GM23338 (cell line): ENCODE measurements around the gene CCSER2. TPM values are rescaled to one million over a fixed set of nuclear protein-coding genes. Genes with fewer than 3 reads are reported as not detected.
A peak's percentile ranks its signal among the peaks of the same experiment; 100 is the strongest.

Source experiments
- ATAC-seq: fragments of 200-7000 bp; cut with Tn5 transposase; 3 replicates; pipeline ENCODE4 v1.9.1; 2020
- DNase-seq: peaks from one replicate; pipeline ENCODE4 v3.0.0-alpha.2; 2015; ENCODE audit warnings: low spot score
- H2AFZ ChIP-seq: fragments of 200-600 bp; sonication (generic); 2 replicates; pipeline ENCODE4 v1.8.0; 2016; ENCODE audit warnings: antibody characterized with exemption, mild to moderate bottlenecking, moderate library complexity
- H3F3A ChIP-seq: fragments of 200-600 bp; sonication (generic); replicated peaks from 2 replicates; pipeline ENCODE4 v1.8.0; 2017; ENCODE audit warnings: antibody characterized with exemption, mixed run types, low read depth
- H3K27ac ChIP-seq: fragments of 200-600 bp; sonication (generic); 2 replicates; pipeline ENCODE4 v1.6.1; 2016; ENCODE audit warnings: low read depth
- H3K27me3 ChIP-seq: fragments of 200-600 bp; sonication (generic); 2 replicates; pipeline ENCODE4 v1.8.0; 2016; ENCODE audit warnings: mild to moderate bottlenecking, mixed run types, moderate library complexity; ENCODE audit not compliant: insufficient read depth
- H3K36me3 ChIP-seq: fragments of 200-600 bp; sonication (generic); 2 replicates; pipeline ENCODE4 v1.8.0; 2016; ENCODE audit warnings: mild to moderate bottlenecking; ENCODE audit not compliant: insufficient read depth
- H3K4me1 ChIP-seq: fragments of 200-600 bp; sonication (generic); 2 replicates; pipeline ENCODE4 v1.8.0; 2016; ENCODE audit warnings: mild to moderate bottlenecking, moderate library complexity; ENCODE audit not compliant: insufficient read depth
- H3K4me2 ChIP-seq: fragments of 200-600 bp; sonication (generic); 2 replicates; pipeline ENCODE4 v1.7.1; 2017; ENCODE audit warnings: mixed run types
- H3K4me3 ChIP-seq: fragments of 200-600 bp; sonication (generic); 2 replicates; pipeline ENCODE4 v1.6.1; 2016; ENCODE audit warnings: mixed run types
- H3K79me2 ChIP-seq: fragments of 200-600 bp; sonication (generic); replicated peaks from 2 replicates; pipeline ENCODE4 v1.8.0; 2017; ENCODE audit warnings: mild to moderate bottlenecking; ENCODE audit not compliant: insufficient read depth
- H3K9me2 ChIP-seq: fragments of 200-600 bp; sonication (generic); 2 replicates; pipeline ENCODE4 v1.8.0; 2017; ENCODE audit not compliant: insufficient read depth
- H4K20me1 ChIP-seq: fragments of 200-600 bp; sonication (generic); replicated peaks from 2 replicates; pipeline ENCODE4 v1.8.0; 2017; ENCODE audit warnings: mild to moderate bottlenecking; ENCODE audit not compliant: insufficient read depth
- H3K27ac Mint-ChIP-seq: 2 replicates; pipeline ENCODE4 v1.8.0; 2020; ENCODE audit warnings: inconsistent platforms, mild to moderate bottlenecking, moderate library complexity, mixed read lengths
- H3K27me3 Mint-ChIP-seq: 3 replicates; pipeline ENCODE4 v1.8.0; 2022; ENCODE audit warnings: low read depth, mild to moderate bottlenecking, moderate library complexity, mixed read lengths, inconsistent platforms; ENCODE audit not compliant: insufficient read depth, poor library complexity
- H3K36me3 Mint-ChIP-seq: 3 replicates; pipeline ENCODE4 v1.8.0; 2021; ENCODE audit warnings: low read depth, mild to moderate bottlenecking, inconsistent platforms, moderate library complexity, mixed read lengths
- H3K4me1 Mint-ChIP-seq: 3 replicates; pipeline ENCODE4 v1.8.0; 2020; ENCODE audit warnings: mild to moderate bottlenecking, inconsistent platforms, mixed read lengths
- H3K4me3 Mint-ChIP-seq: 3 replicates; pipeline ENCODE4 v1.8.0; 2021; ENCODE audit warnings: moderate library complexity, mild to moderate bottlenecking, inconsistent platforms, mixed read lengths
- H3K9me3 Mint-ChIP-seq: 3 replicates; pipeline ENCODE4 v1.8.0; 2020; ENCODE audit warnings: moderate library complexity, mild to moderate bottlenecking, inconsistent platforms, mixed read lengths
- CREB1 ChIP-seq: fragments of 250-450 bp; sonication (Bioruptor Pico); IDR thresholded peaks from 2 replicates; pipeline ENCODE4 v1.5.0; 2020; ENCODE audit warnings: low read depth, mild to moderate bottlenecking, moderate library complexity
- CTCF ChIP-seq, 2 experiments: fragments of 200-600 bp in 1 of 2; sonication (generic) in 1 of 2; conservative IDR thresholded peaks; 2 replicates each; pipeline versions ENCODE4 v1.5.1 to v1.6.1; 2016 to 2017; ENCODE audit warnings: antibody characterized with exemption in 2 of 2, low read depth in 2 of 2, mild to moderate bottlenecking in 2 of 2, moderate library complexity in 1 of 2
- ETS1 ChIP-seq: IDR thresholded peaks from 2 replicates; pipeline ENCODE4 v1.6.1; 2016; ENCODE audit warnings: antibody characterized with exemption
- NANOG ChIP-seq: IDR thresholded peaks from 2 replicates; pipeline ENCODE4 v1.6.1; 2016; ENCODE audit warnings: antibody characterized with exemption, borderline replicate concordance
- STAT1 ChIP-seq: IDR thresholded peaks from one replicate; pipeline ENCODE4 v1.6.1; 2016; ENCODE audit warnings: antibody characterized with exemption; ENCODE audit not compliant: unreplicated experiment
- ZNF114 ChIP-seq: fragments of 250-450 bp; sonication (Bioruptor Pico); IDR thresholded peaks from 2 replicates; pipeline ENCODE4 v1.5.0; 2020; ENCODE audit warnings: mild to moderate bottlenecking, moderate library complexity
- ZNF331 ChIP-seq: fragments of 250-450 bp; sonication (Bioruptor Pico); IDR thresholded peaks from 2 replicates; pipeline ENCODE4 v1.5.0; 2020; ENCODE audit warnings: low read depth, mild to moderate bottlenecking, moderate library complexity
- polyA plus RNA-seq: library from polyadenylated mRNA; unstranded; fragments of >200 nt; fragmentation: Nextera tagmentation; extraction: Ambion mirVana; gene quantifications from 2 replicates; pipeline ENCODE4 v1.2.1, GENCODE V29; 2016
- total RNA-seq: library from RNA; depleted of rRNA; stranded (reverse); fragments of >200 nt; shearing (Covaris generic); gene quantifications from 2 replicates; pipeline ENCODE4 v1.2.3, GENCODE V29; 2014
- TF ChIP-seq, protein P1 (sequence below): IDR thresholded peaks from one replicate; pipeline ENCODE4 v1.6.1; 2018; ENCODE audit warnings: antibody characterized with exemption; ENCODE audit not compliant: unreplicated experiment

Gene CCSER2
- total and polyA plus RNA-seq, 2 experiments from 2014 or later, result 30.6 to 37.2 TPM

DNA sequence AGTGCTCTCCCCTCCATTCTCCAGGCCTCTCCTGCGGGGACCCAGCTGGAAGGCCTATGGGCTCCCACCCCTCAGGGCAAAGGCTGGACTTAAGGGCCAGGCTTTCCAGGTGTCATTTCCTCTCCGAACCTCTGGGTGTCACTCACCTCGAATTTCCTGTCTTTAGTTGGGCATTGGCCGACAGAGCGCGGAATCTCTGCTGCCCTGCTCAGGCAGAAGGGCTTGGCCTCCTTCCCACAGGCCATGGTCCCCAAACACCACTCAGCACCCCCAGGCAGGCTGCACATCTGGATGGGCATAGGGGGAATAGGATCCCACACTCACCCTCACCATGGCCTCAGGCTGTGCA, 212.9 kb downstream of the CCSER2 start:
- H3K4me3 Mint-ChIP-seq, result peak overlapping the region; percentile 78
- peak overlapping the region; percentile 100 for H2AFZ ChIP-seq
- H4K20me1 ChIP-seq, result no peaks in the 10 kb centered on the region
- TF ChIP-seq CTCF (conservative IDR thresholded peaks at IDR 0.05; ENCODE audit: low read depth in 2 of 2) (peak; percentile 59 to 72), ETS1 (no peak), CREB1 (CRISPR knock-in tag) (no peak), STAT1 (no peak), ZNF114 (no peak)
- no peaks in the 10 kb centered on the region for H3K27me3 ChIP-seq
- H3K4me1 Mint-ChIP-seq, result peaks cover 33% of the 10 kb centered on the region
- H3K79me2 ChIP-seq, result no peaks in the 10 kb centered on the region
- peaks cover 22% of the 10 kb centered on the region; the same call in 1 of the 2 replicates for H3K4me1 ChIP-seq
- no peak overlapping the region for H3K27ac Mint-ChIP-seq
- peaks cover 11% of the 10 kb centered on the region for H3K27me3 Mint-ChIP-seq
- H3K36me3 ChIP-seq, result no peaks in the 10 kb centered on the region
- ATAC-seq (peak; percentile 84), DNase-seq (peak; percentile 93)
- H3K27ac ChIP-seq, result no peak overlapping the region
- H3K9me2 ChIP-seq, result no peaks in the 10 kb centered on the region
- H3K4me3 ChIP-seq, result peak overlapping the region; percentile 76
- H3K36me3 Mint-ChIP-seq, result peaks cover 2% of the 10 kb centered on the region; the same call in 1 of the 3 replicates
- H3K9me3 Mint-ChIP-seq, result peaks cover 3% of the 10 kb centered on the region; the same call in 2 of the 3 replicates
- no peaks in the 10 kb centered on the region for H3F3A ChIP-seq
- peak overlapping the region; percentile 96 for H3K4me2 ChIP-seq

- no peaks in the 10 kb centered on the region for H4K20me1 ChIP-seq
These were observed 214.4 kb downstream of the CCSER2 start for GRCh38 chr10:84542522-84543490.

More at GRCh38 chr10:84542522-84543490, 214.4 kb downstream of the CCSER2 start:
- H3K36me3 ChIP-seq, result no peaks in the 10 kb centered on the region
- no peaks in the 10 kb centered on the region for H3K27me3 ChIP-seq
- H3K9me3 Mint-ChIP-seq, result peaks cover 3% of the 10 kb centered on the region; the same call in 2 of the 3 replicates
- H3K4me1 Mint-ChIP-seq, result peaks cover 23% of the 10 kb centered on the region
- ATAC-seq (no peak), DNase-seq (peak; percentile 31)
- H3K4me1 ChIP-seq, result peaks cover 14% of the 10 kb centered on the region; the same call in 1 of the 2 replicates
- H3K27ac ChIP-seq, result no peak overlapping the region
- H3K27me3 Mint-ChIP-seq, result peaks cover 11% of the 10 kb centered on the region
- no peaks in the 10 kb centered on the region for H3F3A ChIP-seq
- H3K36me3 Mint-ChIP-seq, result peaks cover 2% of the 10 kb centered on the region; the same call in 1 of the 3 replicates
- H3K79me2 ChIP-seq, result no peaks in the 10 kb centered on the region
- H3K27ac Mint-ChIP-seq, result peak overlapping the region; percentile 16
- TF ChIP-seq, protein P1, sequence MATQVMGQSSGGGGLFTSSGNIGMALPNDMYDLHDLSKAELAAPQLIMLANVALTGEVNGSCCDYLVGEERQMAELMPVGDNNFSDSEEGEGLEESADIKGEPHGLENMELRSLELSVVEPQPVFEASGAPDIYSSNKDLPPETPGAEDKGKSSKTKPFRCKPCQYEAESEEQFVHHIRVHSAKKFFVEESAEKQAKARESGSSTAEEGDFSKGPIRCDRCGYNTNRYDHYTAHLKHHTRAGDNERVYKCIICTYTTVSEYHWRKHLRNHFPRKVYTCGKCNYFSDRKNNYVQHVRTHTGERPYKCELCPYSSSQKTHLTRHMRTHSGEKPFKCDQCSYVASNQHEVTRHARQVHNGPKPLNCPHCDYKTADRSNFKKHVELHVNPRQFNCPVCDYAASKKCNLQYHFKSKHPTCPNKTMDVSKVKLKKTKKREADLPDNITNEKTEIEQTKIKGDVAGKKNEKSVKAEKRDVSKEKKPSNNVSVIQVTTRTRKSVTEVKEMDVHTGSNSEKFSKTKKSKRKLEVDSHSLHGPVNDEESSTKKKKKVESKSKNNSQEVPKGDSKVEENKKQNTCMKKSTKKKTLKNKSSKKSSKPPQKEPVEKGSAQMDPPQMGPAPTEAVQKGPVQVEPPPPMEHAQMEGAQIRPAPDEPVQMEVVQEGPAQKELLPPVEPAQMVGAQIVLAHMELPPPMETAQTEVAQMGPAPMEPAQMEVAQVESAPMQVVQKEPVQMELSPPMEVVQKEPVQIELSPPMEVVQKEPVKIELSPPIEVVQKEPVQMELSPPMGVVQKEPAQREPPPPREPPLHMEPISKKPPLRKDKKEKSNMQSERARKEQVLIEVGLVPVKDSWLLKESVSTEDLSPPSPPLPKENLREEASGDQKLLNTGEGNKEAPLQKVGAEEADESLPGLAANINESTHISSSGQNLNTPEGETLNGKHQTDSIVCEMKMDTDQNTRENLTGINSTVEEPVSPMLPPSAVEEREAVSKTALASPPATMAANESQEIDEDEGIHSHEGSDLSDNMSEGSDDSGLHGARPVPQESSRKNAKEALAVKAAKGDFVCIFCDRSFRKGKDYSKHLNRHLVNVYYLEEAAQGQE, result no peak
- TF ChIP-seq CTCF (conservative IDR thresholded peaks at IDR 0.05; ENCODE audit: low read depth in 2 of 2) (peak in 1 of 2 experiments; percentile 23; a peak in 1 of 4 replicates), NANOG (no peak), ZNF331 (no peak)
- H3K4me3 Mint-ChIP-seq, result no peak overlapping the region
- H3K4me2 ChIP-seq, result peak overlapping the region; percentile 37; the same call in 1 of the 2 replicates
- no peaks in the 10 kb centered on the region for H3K9me2 ChIP-seq
- H3K4me3 ChIP-seq, result no peak overlapping the region
- peak overlapping the region; percentile 53; the same call in 1 of the 2 replicates for H2AFZ ChIP-seq
